ENCODE results near the gene LARGE2. TPM values are rescaled to one million over a fixed set of nuclear protein-coding genes. Genes with fewer than 3 reads are reported as not detected.
A peak's percentile ranks its signal among the peaks of the same experiment; 100 is the strongest.

LARGE2 gene
- total RNA-seq, 4 donors from 2014 or later, result not detected

GRCh38 chr11:45917623-45918330 is 4.7 kb upstream of the LARGE2 start, which contains the start of gene PEX16:
Gene PEX16, minus strand, starts transcription at chr11:45917877. Its CDS starts 66 bp downstream, at chr11:45917811.
- Histone ChIP-seq H3K36me3 (peaks cover 0 to 29% of the 10 kb centered on the region in 2 donors), H3K4me3 (peak within 1 kb of the TSS; percentile 88 to 97 (median 94)), H3K27me3 (peaks cover 8 to 12% (median 9%) of the 10 kb centered on the region in 3 donors), H3K27ac (peak within 1 kb of the TSS; percentile 88 to 96 (median 94)), H3K9me3 (no peaks in the 10 kb centered on the region), H3K4me1 (peaks cover 14 to 20% of the 10 kb centered on the region in 2 donors)
- intact Hi-C loops (cut with DNase I; ENCODE audit: low total_unique reads), result loop anchor here (1.0 to 5.0 kb wide), 5 partner anchors 55 to 1725 kb away; partner anchors contain the start of genes MTCH2 and SLC35C1
- ATAC-seq (peak; percentile 92 to 94), DNase-seq (peak; percentile 97 to 98)
- in situ Hi-C loops (cut with MboI; ENCODE audit: low sequenced_read_pairs in 4 of 4), result loop anchor here in 2 of 4 donors (5.0 to 10.0 kb wide), 2 partner anchors 70 to 73 kb away; partner anchors contain the start of gene CRY2 (in 2 of the 2)
- TF ChIP-seq POLR2A (IDR thresholded peaks at IDR 0.05), result peak; percentile 82
- no peak for TF ChIP-seq CTCF (IDR thresholded peaks at IDR 0.05 in 4 of 5, conservative IDR thresholded peaks at IDR 0.05 in 1 of 5)

- Histone ChIP-seq H3K36me3 (peaks cover 0 to 22% of the 10 kb centered on the region in 2 donors), H3K27ac (peak overlapping the region; percentile 88 to 96 (median 94)), H3K9me3 (no peaks in the 10 kb centered on the region), H3K4me1 (peaks cover 18 to 20% of the 10 kb centered on the region in 2 donors), H3K27me3 (peaks cover 14 to 18% (median 16%) of the 10 kb centered on the region in 3 donors), H3K4me3 (peak overlapping the region; percentile 88 to 97 (median 94))
- intact Hi-C loops (cut with DNase I; ENCODE audit: low total_unique reads) (loop anchor here (1.0 to 5.0 kb wide), 5 partner anchors 56 to 1724 kb away; partner anchors contain the start of genes MTCH2 and SLC35C1), in situ Hi-C loops (cut with MboI; ENCODE audit: low sequenced_read_pairs in 4 of 4) (loop anchor here in 2 of 4 donors (5.0 to 10.0 kb wide), 2 partner anchors 71 to 74 kb away; partner anchors contain the start of gene CRY2 (in 2 of the 2))
- TF ChIP-seq CTCF (IDR thresholded peaks at IDR 0.05 in 4 of 5, conservative IDR thresholded peaks at IDR 0.05 in 1 of 5) (no peak), POLR2A (IDR thresholded peaks at IDR 0.05) (peak; percentile 18 to 66)
- DNase-seq, result peak; percentile 70 to 81
- peak; percentile 73 to 77 for ATAC-seq
These were observed 4.0 kb upstream of the LARGE2 start for GRCh38 chr11:45918331-45918941.

GRCh38 chr11:45918962-45919675 is 3.3 kb upstream of the LARGE2 start:
- TF ChIP-seq CTCF (IDR thresholded peaks at IDR 0.05 in 4 of 5, conservative IDR thresholded peaks at IDR 0.05 in 1 of 5), result no peak
- TF ChIP-seq POLR2A (IDR thresholded peaks at IDR 0.05), result no peak
- ATAC-seq, result no peak
- in situ Hi-C loops (cut with MboI; ENCODE audit: low sequenced_read_pairs in 4 of 4), result loop anchor here in 2 of 4 donors (5.0 to 10.0 kb wide), 2 partner anchors 72 to 74 kb away; partner anchors contain the start of gene CRY2 (in 2 of the 2)

More at GRCh38 chr11:45918962-45919675, 3.3 kb upstream of the LARGE2 start:
- DNase-seq, result no peak
- Histone ChIP-seq H3K4me3 (peak overlapping the region; percentile 88 to 97 (median 94)), H3K27ac (peak overlapping the region; percentile 88 to 96 (median 94)), H3K4me1 (peaks cover 18 to 20% of the 10 kb centered on the region in 2 donors), H3K36me3 (peaks cover 0 to 15% of the 10 kb centered on the region in 2 donors), H3K9me3 (no peaks in the 10 kb centered on the region), H3K27me3 (peaks cover 18 to 22% (median 19%) of the 10 kb centered on the region in 3 donors)
- intact Hi-C loops (cut with DNase I; ENCODE audit: low total_unique reads), result loop anchor here (1.0 to 5.0 kb wide), 5 partner anchors 57 to 1724 kb away; partner anchors contain the start of genes MTCH2 and SLC35C1

Measured in gastrocnemius medialis (tissue), 4 donors.